ENCODE data around the gene PRRT1B.

Gene PRRT1B

GRCh38 chr9:131522257-131523085, 22.9 kb upstream of the PRRT1B start:
- H3K27ac ChIP-seq, result no peak overlapping the region
- TF ChIP-seq, protein P1, sequence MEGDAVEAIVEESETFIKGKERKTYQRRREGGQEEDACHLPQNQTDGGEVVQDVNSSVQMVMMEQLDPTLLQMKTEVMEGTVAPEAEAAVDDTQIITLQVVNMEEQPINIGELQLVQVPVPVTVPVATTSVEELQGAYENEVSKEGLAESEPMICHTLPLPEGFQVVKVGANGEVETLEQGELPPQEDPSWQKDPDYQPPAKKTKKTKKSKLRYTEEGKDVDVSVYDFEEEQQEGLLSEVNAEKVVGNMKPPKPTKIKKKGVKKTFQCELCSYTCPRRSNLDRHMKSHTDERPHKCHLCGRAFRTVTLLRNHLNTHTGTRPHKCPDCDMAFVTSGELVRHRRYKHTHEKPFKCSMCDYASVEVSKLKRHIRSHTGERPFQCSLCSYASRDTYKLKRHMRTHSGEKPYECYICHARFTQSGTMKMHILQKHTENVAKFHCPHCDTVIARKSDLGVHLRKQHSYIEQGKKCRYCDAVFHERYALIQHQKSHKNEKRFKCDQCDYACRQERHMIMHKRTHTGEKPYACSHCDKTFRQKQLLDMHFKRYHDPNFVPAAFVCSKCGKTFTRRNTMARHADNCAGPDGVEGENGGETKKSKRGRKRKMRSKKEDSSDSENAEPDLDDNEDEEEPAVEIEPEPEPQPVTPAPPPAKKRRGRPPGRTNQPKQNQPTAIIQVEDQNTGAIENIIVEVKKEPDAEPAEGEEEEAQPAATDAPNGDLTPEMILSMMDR (conservative IDR thresholded peaks at IDR 0.05), result no peak

GRCh38 chr9:131523086-131523388, 22.3 kb upstream of the PRRT1B start:
- TF ChIP-seq, protein P1 (conservative IDR thresholded peaks at IDR 0.05), result no peak
- H3K27ac ChIP-seq, result no peak overlapping the region

GRCh38 chr9:131523451-131524435, 21.6 kb upstream of the PRRT1B start:
- TF ChIP-seq, protein P1 (conservative IDR thresholded peaks at IDR 0.05), result no peak
- H3K27ac ChIP-seq, result no peak overlapping the region

DNA sequence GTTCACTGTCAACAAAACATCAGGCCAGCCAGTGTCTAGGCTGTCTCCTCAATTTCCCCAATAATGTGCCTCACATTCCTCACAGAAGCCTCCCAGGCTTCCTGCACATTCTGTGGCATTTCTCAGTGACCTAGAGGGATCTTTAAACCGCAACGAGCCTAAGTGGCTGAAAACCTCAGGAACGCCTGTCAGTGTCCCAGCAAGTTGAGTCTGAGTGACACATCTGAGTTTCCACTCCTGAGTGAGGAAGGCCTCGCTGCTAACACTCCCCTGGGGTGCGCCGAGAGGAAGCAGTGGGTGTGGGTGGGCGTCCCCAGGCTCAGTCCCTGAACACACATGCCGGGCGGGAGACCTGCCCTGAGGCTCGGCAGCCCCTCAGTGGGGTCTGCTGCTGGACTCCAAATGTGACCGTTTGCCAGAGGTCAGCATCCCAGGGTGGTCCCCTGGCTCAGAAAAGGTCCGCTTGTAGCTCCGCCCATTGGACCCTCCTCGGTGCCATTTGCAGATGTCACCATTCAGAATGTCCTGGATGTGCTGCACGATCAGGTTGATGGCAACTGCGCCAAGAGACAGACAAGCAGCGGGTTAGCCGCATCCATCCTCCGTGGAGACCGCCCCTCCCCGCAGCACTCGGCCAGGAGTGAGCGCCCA, 20.5 kb upstream of the PRRT1B start:
- TF ChIP-seq, protein P1 (conservative IDR thresholded peaks at IDR 0.05), result no peak
- no peak overlapping the region for H3K27ac ChIP-seq

DNA sequence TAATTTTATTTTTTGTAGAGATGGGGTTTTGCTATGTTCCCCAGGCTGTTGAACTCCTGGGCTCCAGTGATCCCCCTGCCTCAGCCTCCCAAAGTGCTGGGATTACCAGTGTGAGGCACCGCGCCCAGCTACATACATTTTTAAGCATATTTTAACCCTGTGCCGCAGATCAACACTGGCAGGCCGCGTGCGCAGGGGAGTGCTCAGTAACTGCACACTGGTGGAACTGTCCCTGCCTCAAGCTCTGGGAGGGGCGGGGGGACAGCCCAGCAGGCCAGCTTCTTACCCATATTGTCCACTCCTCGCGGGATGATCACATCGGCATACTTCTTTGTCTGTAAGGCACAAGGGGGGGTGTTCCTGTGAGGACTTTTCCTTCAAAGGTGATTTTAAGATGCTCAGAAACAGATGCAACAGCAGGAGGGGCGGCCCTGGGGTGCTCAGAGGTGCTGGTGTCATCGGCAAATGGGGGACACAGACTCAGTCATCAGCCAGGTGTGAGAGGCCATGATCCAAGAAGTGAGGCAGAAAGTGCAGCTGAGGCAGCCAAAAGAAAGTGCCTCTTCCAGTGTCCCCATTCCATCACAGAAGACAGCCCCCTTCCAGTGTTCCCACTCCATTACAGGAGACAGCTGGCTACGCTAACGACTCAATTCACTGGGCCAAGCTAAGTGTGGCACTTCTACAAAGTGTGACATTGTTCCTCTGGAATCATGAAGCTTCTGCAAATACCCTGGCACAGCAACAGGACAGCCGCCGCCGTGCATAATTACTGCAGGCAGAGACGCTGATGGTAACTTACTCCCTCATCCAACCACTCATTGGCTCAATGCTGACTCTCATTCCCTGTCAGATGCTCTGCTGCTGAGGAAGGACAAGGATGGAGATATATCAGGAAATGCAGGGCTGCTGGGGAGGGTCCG, 19.4 kb upstream of the PRRT1B start:
- TF ChIP-seq, protein P1 (conservative IDR thresholded peaks at IDR 0.05), result no peak
- no peak overlapping the region for H3K27ac ChIP-seq

- TF ChIP-seq, protein P1 (conservative IDR thresholded peaks at IDR 0.05), result no peak
- H3K27ac ChIP-seq, result no peak overlapping the region
These were observed 17.1 kb upstream of the PRRT1B start for GRCh38 chr9:131528186-131528585.
